ENCODE measurements around the gene OR6M1. TPM values are rescaled to one million over a fixed set of nuclear protein-coding genes. Genes with fewer than 3 reads are reported as not detected.

The OR6M1 gene
- total and polyA plus RNA-seq, 4 donors: not detected

DNA sequence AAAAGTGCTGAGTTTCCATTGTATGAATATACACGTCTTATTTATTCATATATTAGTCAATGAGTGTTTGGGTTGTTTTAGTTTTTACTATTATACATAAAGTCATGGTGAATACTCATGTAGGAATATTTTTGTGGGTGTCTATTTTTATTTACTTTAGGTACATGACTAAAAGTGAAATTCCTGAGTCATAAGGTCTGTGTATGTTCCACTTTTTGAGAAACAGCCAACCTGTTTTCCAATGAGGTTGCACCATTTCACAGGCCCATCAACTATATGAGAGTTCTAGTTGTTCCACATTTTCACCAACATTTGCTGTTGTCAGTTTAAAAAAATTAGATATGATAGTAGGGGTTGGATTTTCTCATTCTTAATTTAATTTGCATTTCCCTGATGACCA is 45.3 kb downstream of the OR6M1 start:
- TF ChIP-seq, protein P1, sequence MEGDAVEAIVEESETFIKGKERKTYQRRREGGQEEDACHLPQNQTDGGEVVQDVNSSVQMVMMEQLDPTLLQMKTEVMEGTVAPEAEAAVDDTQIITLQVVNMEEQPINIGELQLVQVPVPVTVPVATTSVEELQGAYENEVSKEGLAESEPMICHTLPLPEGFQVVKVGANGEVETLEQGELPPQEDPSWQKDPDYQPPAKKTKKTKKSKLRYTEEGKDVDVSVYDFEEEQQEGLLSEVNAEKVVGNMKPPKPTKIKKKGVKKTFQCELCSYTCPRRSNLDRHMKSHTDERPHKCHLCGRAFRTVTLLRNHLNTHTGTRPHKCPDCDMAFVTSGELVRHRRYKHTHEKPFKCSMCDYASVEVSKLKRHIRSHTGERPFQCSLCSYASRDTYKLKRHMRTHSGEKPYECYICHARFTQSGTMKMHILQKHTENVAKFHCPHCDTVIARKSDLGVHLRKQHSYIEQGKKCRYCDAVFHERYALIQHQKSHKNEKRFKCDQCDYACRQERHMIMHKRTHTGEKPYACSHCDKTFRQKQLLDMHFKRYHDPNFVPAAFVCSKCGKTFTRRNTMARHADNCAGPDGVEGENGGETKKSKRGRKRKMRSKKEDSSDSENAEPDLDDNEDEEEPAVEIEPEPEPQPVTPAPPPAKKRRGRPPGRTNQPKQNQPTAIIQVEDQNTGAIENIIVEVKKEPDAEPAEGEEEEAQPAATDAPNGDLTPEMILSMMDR (IDR thresholded peaks at IDR 0.05; ENCODE audit: low read depth, low read length, missing input control): no peak
- TF ChIP-seq, protein P2, sequence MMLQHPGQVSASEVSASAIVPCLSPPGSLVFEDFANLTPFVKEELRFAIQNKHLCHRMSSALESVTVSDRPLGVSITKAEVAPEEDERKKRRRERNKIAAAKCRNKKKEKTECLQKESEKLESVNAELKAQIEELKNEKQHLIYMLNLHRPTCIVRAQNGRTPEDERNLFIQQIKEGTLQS (IDR thresholded peaks at IDR 0.05): no peak
- TF ChIP-seq, protein P3, sequence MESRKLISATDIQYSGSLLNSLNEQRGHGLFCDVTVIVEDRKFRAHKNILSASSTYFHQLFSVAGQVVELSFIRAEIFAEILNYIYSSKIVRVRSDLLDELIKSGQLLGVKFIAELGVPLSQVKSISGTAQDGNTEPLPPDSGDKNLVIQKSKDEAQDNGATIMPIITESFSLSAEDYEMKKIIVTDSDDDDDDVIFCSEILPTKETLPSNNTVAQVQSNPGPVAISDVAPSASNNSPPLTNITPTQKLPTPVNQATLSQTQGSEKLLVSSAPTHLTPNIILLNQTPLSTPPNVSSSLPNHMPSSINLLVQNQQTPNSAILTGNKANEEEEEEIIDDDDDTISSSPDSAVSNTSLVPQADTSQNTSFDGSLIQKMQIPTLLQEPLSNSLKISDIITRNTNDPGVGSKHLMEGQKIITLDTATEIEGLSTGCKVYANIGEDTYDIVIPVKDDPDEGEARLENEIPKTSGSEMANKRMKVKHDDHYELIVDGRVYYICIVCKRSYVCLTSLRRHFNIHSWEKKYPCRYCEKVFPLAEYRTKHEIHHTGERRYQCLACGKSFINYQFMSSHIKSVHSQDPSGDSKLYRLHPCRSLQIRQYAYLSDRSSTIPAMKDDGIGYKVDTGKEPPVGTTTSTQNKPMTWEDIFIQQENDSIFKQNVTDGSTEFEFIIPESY (IDR thresholded peaks at IDR 0.05): no peak
- TF ChIP-seq HNF4G (IDR thresholded peaks at IDR 0.05) (no peak), TAF1 (conservative IDR thresholded peaks at IDR 0.05) (no peak), YY1 (IDR thresholded peaks at IDR 0.05) (no peak), SP1 (IDR thresholded peaks at IDR 0.05) (no peak), FOXA1 (IDR thresholded peaks at IDR 0.05) (no peak), GABPA (IDR thresholded peaks at IDR 0.05 in 1 of 2, conservative IDR thresholded peaks at IDR 0.05 in 1 of 2) (no peak), FOXA2 (IDR thresholded peaks at IDR 0.05) (no peak), EGR1 (IDR thresholded peaks at IDR 0.05; ENCODE audit: low read depth in 2 of 2) (no peak), RXRA (IDR thresholded peaks at IDR 0.05) (no peak), NR2F2 (IDR thresholded peaks at IDR 0.05) (no peak)
- TF ChIP-seq, protein P4, sequence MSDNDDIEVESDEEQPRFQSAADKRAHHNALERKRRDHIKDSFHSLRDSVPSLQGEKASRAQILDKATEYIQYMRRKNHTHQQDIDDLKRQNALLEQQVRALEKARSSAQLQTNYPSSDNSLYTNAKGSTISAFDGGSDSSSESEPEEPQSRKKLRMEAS (IDR thresholded peaks at IDR 0.05): no peak
- Histone ChIP-seq H3K4me3 (ENCODE audit: low read depth in 1 of 3, low read length in 3 of 3) (no peak overlapping the region), H3K9ac (ENCODE audit: low read depth in 1 of 2, low read length in 2 of 2) (no peak overlapping the region), H3K9me3 (ENCODE audit: control insufficient read depth in 4 of 4, low read length in 3 of 4) (peaks cover 2 to 15% (median 5%) of the 10 kb centered on the region in 4 donors), H3K27ac (ENCODE audit: low read depth in 1 of 2, low read length in 2 of 2) (no peak overlapping the region), H3K27me3 (ENCODE audit: control insufficient read depth in 4 of 4, insufficient read depth in 4 of 4, low read length in 3 of 4) (peaks cover 0 to 5% (median 2%) of the 10 kb centered on the region in 4 donors), H3K36me3 (ENCODE audit: control insufficient read depth in 4 of 4, insufficient read depth in 3 of 4, low read depth in 1 of 4, low read length in 3 of 4) (no peaks in the 10 kb centered on the region), H3K4me1 (ENCODE audit: control insufficient read depth in 4 of 4, insufficient read depth in 4 of 4, low read length in 3 of 4) (no peaks in the 10 kb centered on the region)
- WGBS: 78% methylated on average over 1 of the region's 1 CpG
- DNase-seq (ENCODE audit: low spot score): no peak

DNA sequence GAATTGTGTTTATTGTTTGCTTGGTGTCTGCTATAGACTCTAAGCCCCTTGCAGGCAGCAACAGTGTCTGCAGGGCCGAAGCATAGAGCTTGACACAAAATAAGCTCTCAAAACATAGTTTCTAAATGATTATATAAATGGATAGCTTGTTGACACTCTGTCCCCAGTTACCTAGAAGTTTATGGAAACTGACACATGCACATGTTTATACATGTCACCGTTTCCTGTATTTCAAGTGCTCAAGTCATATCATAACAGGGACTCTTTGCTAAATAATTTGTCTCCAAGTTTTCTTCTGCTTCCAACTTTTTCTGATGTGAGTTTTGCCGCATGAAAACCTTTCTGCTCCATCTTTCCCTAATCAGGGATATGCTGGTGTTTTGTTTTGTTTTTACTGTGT is 48.2 kb downstream of the OR6M1 start:
- H3K27me3 ChIP-seq (ENCODE audit: control insufficient read depth in 4 of 4, insufficient read depth in 4 of 4, low read length in 3 of 4): peaks cover 0 to 5% (median 2%) of the 10 kb centered on the region in 4 donors
- H3K4me3 ChIP-seq (ENCODE audit: low read depth in 1 of 3, low read length in 3 of 3): no peak overlapping the region
- peaks cover 2 to 14% (median 5%) of the 10 kb centered on the region in 4 donors for H3K9me3 ChIP-seq (ENCODE audit: control insufficient read depth in 4 of 4, low read length in 3 of 4)
- no peak for DNase-seq (ENCODE audit: low spot score)
- 69% methylated on average over 3 of the region's 3 CpGs for WGBS
- H3K27ac ChIP-seq (ENCODE audit: low read depth in 1 of 2, low read length in 2 of 2): no peak overlapping the region
- TF ChIP-seq JUND (IDR thresholded peaks at IDR 0.05) (no peak), SP1 (IDR thresholded peaks at IDR 0.05) (no peak), FOXA1 (IDR thresholded peaks at IDR 0.05) (no peak), HNF4A (conservative IDR thresholded peaks at IDR 0.05) (no peak), NR2F2 (IDR thresholded peaks at IDR 0.05) (no peak), TAF1 (conservative IDR thresholded peaks at IDR 0.05) (no peak), GABPA (IDR thresholded peaks at IDR 0.05 in 1 of 2, conservative IDR thresholded peaks at IDR 0.05 in 1 of 2) (no peak), YY1 (IDR thresholded peaks at IDR 0.05) (no peak), FOXA2 (IDR thresholded peaks at IDR 0.05) (no peak), RAD21 (IDR thresholded peaks at IDR 0.05) (no peak)
- TF ChIP-seq, protein P4 (IDR thresholded peaks at IDR 0.05): no peak
- TF ChIP-seq, protein P1 (IDR thresholded peaks at IDR 0.05; ENCODE audit: low read depth, low read length, missing input control): no peak
- TF ChIP-seq, protein P2 (IDR thresholded peaks at IDR 0.05): no peak
- TF ChIP-seq, protein P3 (IDR thresholded peaks at IDR 0.05): no peak
- TF ChIP-seq, protein P5, sequence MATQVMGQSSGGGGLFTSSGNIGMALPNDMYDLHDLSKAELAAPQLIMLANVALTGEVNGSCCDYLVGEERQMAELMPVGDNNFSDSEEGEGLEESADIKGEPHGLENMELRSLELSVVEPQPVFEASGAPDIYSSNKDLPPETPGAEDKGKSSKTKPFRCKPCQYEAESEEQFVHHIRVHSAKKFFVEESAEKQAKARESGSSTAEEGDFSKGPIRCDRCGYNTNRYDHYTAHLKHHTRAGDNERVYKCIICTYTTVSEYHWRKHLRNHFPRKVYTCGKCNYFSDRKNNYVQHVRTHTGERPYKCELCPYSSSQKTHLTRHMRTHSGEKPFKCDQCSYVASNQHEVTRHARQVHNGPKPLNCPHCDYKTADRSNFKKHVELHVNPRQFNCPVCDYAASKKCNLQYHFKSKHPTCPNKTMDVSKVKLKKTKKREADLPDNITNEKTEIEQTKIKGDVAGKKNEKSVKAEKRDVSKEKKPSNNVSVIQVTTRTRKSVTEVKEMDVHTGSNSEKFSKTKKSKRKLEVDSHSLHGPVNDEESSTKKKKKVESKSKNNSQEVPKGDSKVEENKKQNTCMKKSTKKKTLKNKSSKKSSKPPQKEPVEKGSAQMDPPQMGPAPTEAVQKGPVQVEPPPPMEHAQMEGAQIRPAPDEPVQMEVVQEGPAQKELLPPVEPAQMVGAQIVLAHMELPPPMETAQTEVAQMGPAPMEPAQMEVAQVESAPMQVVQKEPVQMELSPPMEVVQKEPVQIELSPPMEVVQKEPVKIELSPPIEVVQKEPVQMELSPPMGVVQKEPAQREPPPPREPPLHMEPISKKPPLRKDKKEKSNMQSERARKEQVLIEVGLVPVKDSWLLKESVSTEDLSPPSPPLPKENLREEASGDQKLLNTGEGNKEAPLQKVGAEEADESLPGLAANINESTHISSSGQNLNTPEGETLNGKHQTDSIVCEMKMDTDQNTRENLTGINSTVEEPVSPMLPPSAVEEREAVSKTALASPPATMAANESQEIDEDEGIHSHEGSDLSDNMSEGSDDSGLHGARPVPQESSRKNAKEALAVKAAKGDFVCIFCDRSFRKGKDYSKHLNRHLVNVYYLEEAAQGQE (IDR thresholded peaks at IDR 0.05): no peak
- no peaks in the 10 kb centered on the region for H3K4me1 ChIP-seq (ENCODE audit: control insufficient read depth in 4 of 4, insufficient read depth in 4 of 4, low read length in 3 of 4)
- no peaks in the 10 kb centered on the region for H3K36me3 ChIP-seq (ENCODE audit: control insufficient read depth in 4 of 4, insufficient read depth in 3 of 4, low read depth in 1 of 4, low read length in 3 of 4)
- no peak overlapping the region for H3K9ac ChIP-seq (ENCODE audit: low read depth in 1 of 2, low read length in 2 of 2)

All from liver (tissue), 9 donors.